ENCODE data around the gene ZBTB21. TPM values are rescaled to one million over a fixed set of nuclear protein-coding genes. Genes with fewer than 3 reads are reported as not detected.

ZBTB21 gene
- total and polyA plus RNA-seq, 2 experiments from 2014 or later, result 10.7 TPM

DNA sequence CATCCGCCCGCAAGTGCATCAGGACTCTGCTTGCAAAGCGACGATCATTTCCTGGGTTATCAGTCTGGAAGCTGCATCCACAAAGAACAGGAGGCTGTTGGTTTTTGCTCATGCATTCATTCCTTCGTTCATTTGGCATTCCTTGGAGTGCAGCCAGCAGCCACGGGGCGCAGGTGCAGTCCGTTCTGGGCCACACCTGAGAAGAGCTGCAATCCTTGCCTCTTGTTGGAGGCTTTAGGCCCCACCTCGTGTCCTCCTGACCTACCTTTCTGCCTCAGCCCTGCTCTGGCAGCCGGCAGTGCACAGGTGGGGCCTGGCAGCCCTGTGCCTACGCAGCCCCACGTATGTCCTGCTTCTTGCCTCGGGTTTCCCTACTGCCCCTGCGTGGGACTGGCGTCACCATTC is 36.7 kb downstream of the ZBTB21 start:
- Histone ChIP-seq H4K20me1 (ENCODE audit: insufficient read depth) (no peaks in the 10 kb centered on the region), H3F3A (ENCODE audit: insufficient read depth) (no peaks in the 10 kb centered on the region), H2AFZ (no peak overlapping the region), H3K9me2 (ENCODE audit: insufficient read depth) (no peaks in the 10 kb centered on the region), H3K9ac (no peak overlapping the region), H3K9me3 (ENCODE audit: low read depth) (no peaks in the 10 kb centered on the region), H3K4me3 (no peak overlapping the region), H3K4me1 (ENCODE audit: insufficient read depth) (no peaks in the 10 kb centered on the region), H3K27ac (no peak overlapping the region), H3K79me2 (ENCODE audit: insufficient read depth) (no peaks in the 10 kb centered on the region), H3K4me2 (ENCODE audit: unreplicated experiment) (no peak overlapping the region), H3K27me3 (replicated peaks; ENCODE audit: insufficient read depth) (no peaks in the 10 kb centered on the region), H3K36me3 (ENCODE audit: low read depth) (no peaks in the 10 kb centered on the region)
- in situ Hi-C loops (cut with MboI), result no loop called here
- DNase-seq, result no peak
- TF ChIP-seq EZH2 (IDR thresholded peaks at IDR 0.05; ENCODE audit: insufficient read depth, poor library complexity, severe bottlenecking) (no peak), EZH2phosphoT487 (IDR thresholded peaks at IDR 0.05; ENCODE audit: insufficient read depth, low read depth) (no peak)
- 83% methylated on average over 15 of the region's 15 CpGs for WGBS, 2 experiments (ENCODE audit: low coverage in 1 of 2, low lambda C conversion rate in 2 of 2, missing lambda C conversion rate in 2 of 2)

GRCh38 chr21:41972511-41973205 is 37.5 kb downstream of the ZBTB21 start:
- Histone ChIP-seq H4K20me1 (ENCODE audit: insufficient read depth) (no peaks in the 10 kb centered on the region), H3K9me3 (ENCODE audit: low read depth) (no peaks in the 10 kb centered on the region), H3K9me2 (ENCODE audit: insufficient read depth) (no peaks in the 10 kb centered on the region), H3K9ac (no peak overlapping the region), H3K79me2 (ENCODE audit: insufficient read depth) (no peaks in the 10 kb centered on the region), H3K27ac (no peak overlapping the region), H3K4me1 (ENCODE audit: insufficient read depth) (no peaks in the 10 kb centered on the region), H3K4me3 (no peak overlapping the region), H3K4me2 (ENCODE audit: unreplicated experiment) (no peak overlapping the region), H3K27me3 (replicated peaks; ENCODE audit: insufficient read depth) (no peaks in the 10 kb centered on the region), H3F3A (ENCODE audit: insufficient read depth) (no peaks in the 10 kb centered on the region), H2AFZ (no peak overlapping the region), H3K36me3 (ENCODE audit: low read depth) (no peaks in the 10 kb centered on the region)
- no peak for DNase-seq
- WGBS, 2 experiments (ENCODE audit: low coverage in 1 of 2, low lambda C conversion rate in 2 of 2, missing lambda C conversion rate in 2 of 2), result 84 to 86% methylated on average over 23 of the region's 23 CpGs
- in situ Hi-C loops (cut with MboI), result no loop called here
- TF ChIP-seq EZH2phosphoT487 (IDR thresholded peaks at IDR 0.05; ENCODE audit: insufficient read depth, low read depth) (no peak), EZH2 (IDR thresholded peaks at IDR 0.05; ENCODE audit: insufficient read depth, poor library complexity, severe bottlenecking) (no peak)

- Histone ChIP-seq H3K79me2 (ENCODE audit: insufficient read depth) (no peaks in the 10 kb centered on the region), H3K36me3 (ENCODE audit: low read depth) (no peaks in the 10 kb centered on the region), H2AFZ (no peak overlapping the region), H3K4me2 (ENCODE audit: unreplicated experiment) (no peak overlapping the region), H3F3A (ENCODE audit: insufficient read depth) (no peaks in the 10 kb centered on the region), H3K27ac (no peak overlapping the region), H3K4me1 (ENCODE audit: insufficient read depth) (no peaks in the 10 kb centered on the region), H3K9ac (no peak overlapping the region), H4K20me1 (ENCODE audit: insufficient read depth) (no peaks in the 10 kb centered on the region), H3K9me2 (ENCODE audit: insufficient read depth) (no peaks in the 10 kb centered on the region), H3K9me3 (ENCODE audit: low read depth) (no peaks in the 10 kb centered on the region), H3K4me3 (no peak overlapping the region), H3K27me3 (replicated peaks; ENCODE audit: insufficient read depth) (no peaks in the 10 kb centered on the region)
- 81% methylated on average over 6 of the region's 6 CpGs for WGBS, 2 experiments (ENCODE audit: low coverage in 1 of 2, low lambda C conversion rate in 2 of 2, missing lambda C conversion rate in 2 of 2)
- TF ChIP-seq EZH2phosphoT487 (IDR thresholded peaks at IDR 0.05; ENCODE audit: insufficient read depth, low read depth), result no peak
- no peak for TF ChIP-seq EZH2 (IDR thresholded peaks at IDR 0.05; ENCODE audit: insufficient read depth, poor library complexity, severe bottlenecking)
- in situ Hi-C loops (cut with MboI), result no loop called here
- DNase-seq, result no peak
These were observed 38.3 kb downstream of the ZBTB21 start for GRCh38 chr21:41971891-41972290.

GRCh38 chr21:41970751-41971653 is 39.2 kb downstream of the ZBTB21 start:
- H3K9ac ChIP-seq, result no peak overlapping the region
- H3K36me3 ChIP-seq (ENCODE audit: low read depth), result no peaks in the 10 kb centered on the region
- H3F3A ChIP-seq (ENCODE audit: insufficient read depth), result no peaks in the 10 kb centered on the region
- H3K4me3 ChIP-seq, result no peak overlapping the region
- H3K27me3 ChIP-seq (replicated peaks; ENCODE audit: insufficient read depth), result no peaks in the 10 kb centered on the region
- H3K27ac ChIP-seq, result no peak overlapping the region
- no peaks in the 10 kb centered on the region for H3K9me3 ChIP-seq (ENCODE audit: low read depth)
- H3K4me2 ChIP-seq (ENCODE audit: unreplicated experiment), result no peak overlapping the region
- no peak overlapping the region for H2AFZ ChIP-seq
- DNase-seq, result no peak
- H3K4me1 ChIP-seq (ENCODE audit: insufficient read depth), result no peaks in the 10 kb centered on the region
- no peaks in the 10 kb centered on the region for H3K79me2 ChIP-seq (ENCODE audit: insufficient read depth)
- no peak for TF ChIP-seq EZH2 (IDR thresholded peaks at IDR 0.05; ENCODE audit: insufficient read depth, poor library complexity, severe bottlenecking)
- TF ChIP-seq EZH2phosphoT487 (IDR thresholded peaks at IDR 0.05; ENCODE audit: insufficient read depth, low read depth), result no peak
- 81 to 85% methylated on average over 20 of the region's 20 CpGs for WGBS, 2 experiments (ENCODE audit: low coverage in 1 of 2, low lambda C conversion rate in 2 of 2, missing lambda C conversion rate in 2 of 2)
- H3K9me2 ChIP-seq (ENCODE audit: insufficient read depth), result no peaks in the 10 kb centered on the region
- no peaks in the 10 kb centered on the region for H4K20me1 ChIP-seq (ENCODE audit: insufficient read depth)
- in situ Hi-C loops (cut with MboI), result no loop called here

Measured in GM23248 (cell line).